Large intestine (tissue), 1 donor: Measurements from ENCODE around the gene MT2A. TPM values are rescaled to one million over a fixed set of nuclear protein-coding genes. Genes with fewer than 3 reads are reported as not detected.

Source experiments
- polyA plus RNA-seq: library from polyadenylated mRNA; unstranded; fragments of 120-200 nt; gene quantifications from one replicate; pipeline ENCODE4 v1.2.1, GENCODE V29; 2013

The MT2A gene
- polyA plus RNA-seq, 1 donor, result 115 TPM

Other genes with a start within 250 kb of the MT2A start
- gene AMFR, start 183.0 kb upstream of the MT2A start, polyA plus RNA-seq, result 85.9 TPM
- 112 TPM for gene NUDT21, start 157.3 kb upstream of the MT2A start, polyA plus RNA-seq
- 37.6 TPM for gene OGFOD1, start 157.0 kb upstream of the MT2A start, polyA plus RNA-seq
- 31.2 TPM for gene BBS2, start 88.6 kb upstream of the MT2A start, polyA plus RNA-seq
- not detected for gene MT4, start 43.5 kb upstream of the MT2A start, polyA plus RNA-seq
- gene MT3, start 19.1 kb upstream of the MT2A start, polyA plus RNA-seq, result 0.97 TPM
- gene MT1E, start 17.2 kb downstream of the MT2A start, polyA plus RNA-seq, result 96.6 TPM
- gene MT1M, start 24.1 kb downstream of the MT2A start, polyA plus RNA-seq, result 2.5 TPM
- gene MT1A, start 30.1 kb downstream of the MT2A start, polyA plus RNA-seq, result 0.31 TPM
- not detected for gene MT1B, start 43.3 kb downstream of the MT2A start, polyA plus RNA-seq
- 77.0 TPM for gene MT1F, start 49.4 kb downstream of the MT2A start, polyA plus RNA-seq
- 919 TPM for gene MT1G, start 59.5 kb downstream of the MT2A start, polyA plus RNA-seq
- gene MT1H, start 61.2 kb downstream of the MT2A start, polyA plus RNA-seq, result 391 TPM
- gene MT1X, start 73.9 kb downstream of the MT2A start, polyA plus RNA-seq, result 112 TPM
- 40.4 TPM for gene NUP93, start 121.5 kb downstream of the MT2A start, polyA plus RNA-seq